ENCODE data around the gene RENBP. TPM values are rescaled to one million over a fixed set of nuclear protein-coding genes. Genes with fewer than 3 reads are reported as not detected.

The RENBP gene
- total RNA-seq, 1 experiment from 2014 or later = 7.1 TPM

DNA sequence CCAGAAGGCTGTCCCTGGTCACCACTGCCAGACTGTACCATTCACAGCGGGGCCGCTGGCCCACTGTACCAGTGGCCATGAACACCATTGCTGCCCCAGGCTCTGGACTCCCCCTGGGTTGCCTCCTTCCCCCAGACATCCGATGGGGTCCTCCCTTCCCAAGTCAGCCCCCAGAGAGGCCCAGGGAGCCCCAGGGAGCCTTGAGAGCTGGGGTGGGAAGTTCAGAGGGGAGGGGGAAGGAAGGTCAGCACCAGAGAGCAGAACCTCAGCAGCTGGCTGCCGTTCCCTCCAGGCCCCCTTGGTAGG lies 17.9 kb downstream of the RENBP start:
- H3K27ac Mint-ChIP-seq = no peak overlapping the region; a peak in 1 of 7 replicates
- TF ChIP-seq, protein P1, sequence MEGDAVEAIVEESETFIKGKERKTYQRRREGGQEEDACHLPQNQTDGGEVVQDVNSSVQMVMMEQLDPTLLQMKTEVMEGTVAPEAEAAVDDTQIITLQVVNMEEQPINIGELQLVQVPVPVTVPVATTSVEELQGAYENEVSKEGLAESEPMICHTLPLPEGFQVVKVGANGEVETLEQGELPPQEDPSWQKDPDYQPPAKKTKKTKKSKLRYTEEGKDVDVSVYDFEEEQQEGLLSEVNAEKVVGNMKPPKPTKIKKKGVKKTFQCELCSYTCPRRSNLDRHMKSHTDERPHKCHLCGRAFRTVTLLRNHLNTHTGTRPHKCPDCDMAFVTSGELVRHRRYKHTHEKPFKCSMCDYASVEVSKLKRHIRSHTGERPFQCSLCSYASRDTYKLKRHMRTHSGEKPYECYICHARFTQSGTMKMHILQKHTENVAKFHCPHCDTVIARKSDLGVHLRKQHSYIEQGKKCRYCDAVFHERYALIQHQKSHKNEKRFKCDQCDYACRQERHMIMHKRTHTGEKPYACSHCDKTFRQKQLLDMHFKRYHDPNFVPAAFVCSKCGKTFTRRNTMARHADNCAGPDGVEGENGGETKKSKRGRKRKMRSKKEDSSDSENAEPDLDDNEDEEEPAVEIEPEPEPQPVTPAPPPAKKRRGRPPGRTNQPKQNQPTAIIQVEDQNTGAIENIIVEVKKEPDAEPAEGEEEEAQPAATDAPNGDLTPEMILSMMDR (conservative IDR thresholded peaks at IDR 0.05) = no peak

More for the DNA sequence above, 17.9 kb downstream of the RENBP start:
- Mint-ChIP-seq H3K36me3 (ENCODE audit: insufficient read depth in 1 of 3, low read depth in 3 of 3) (peaks cover 18 to 27% (median 18%) of the 10 kb centered on the region in 3 experiments), H3K27me3 (ENCODE audit: low read depth) (no peaks in the 10 kb centered on the region; the same call in none of the 2 replicates), H3K9me3 (peaks cover 53 to 69% of the 10 kb centered on the region in 2 experiments), H3K4me3 (peak overlapping the region; percentile 71 to 83), H3K4me1 (peaks cover 13 to 34% of the 10 kb centered on the region in 2 experiments)
- no peak overlapping the region for H3K27ac ChIP-seq (ENCODE audit: insufficient read length, low read depth, low read length)
- WGBS (ENCODE audit: extremely low coverage, insufficient read length, low lambda C conversion rate) = no CpG with 5 or more reads among the region's 4 CpGs
- H2BK12ac ChIP-seq (ENCODE audit: insufficient read length, low read depth, low read length) = no peak overlapping the region
- no peak overlapping the region for H2BK120ac ChIP-seq (ENCODE audit: low read depth, low read length, poor library complexity, severe bottlenecking)
- no peak overlapping the region for H3K4ac ChIP-seq (ENCODE audit: low read depth, low read length)
- no peak overlapping the region for H3K9ac ChIP-seq (ENCODE audit: extremely low read depth, insufficient read length, low read length)
- H3T11ph ChIP-seq (ENCODE audit: low read length) = no peak overlapping the region
- peak overlapping the region; percentile 25 for H3K4me2 ChIP-seq (ENCODE audit: insufficient read depth, insufficient read length, low read length)
- no peak overlapping the region for H2BK5ac ChIP-seq (ENCODE audit: insufficient read length, low read length)
- peaks cover 10% of the 10 kb centered on the region for H3K9me3 ChIP-seq (ENCODE audit: control insufficient read depth, low read depth, low read length)
- H4K91ac ChIP-seq (ENCODE audit: insufficient read length, low read depth, low read length) = no peak overlapping the region
- H3K14ac ChIP-seq (ENCODE audit: insufficient read depth, low read length) = no peak overlapping the region; the same call in 1 of the 2 replicates
- no peaks in the 10 kb centered on the region for H3K4me1 ChIP-seq (ENCODE audit: insufficient read depth, low read length)
- no peak overlapping the region for H3K18ac ChIP-seq (ENCODE audit: insufficient read length, low read depth, low read length)
- no peaks in the 10 kb centered on the region for H3K79me2 ChIP-seq (ENCODE audit: insufficient read depth, low read length)
- H2AFZ ChIP-seq (ENCODE audit: low read length) = no peak overlapping the region
- no peaks in the 10 kb centered on the region for H4K20me1 ChIP-seq (ENCODE audit: control insufficient read depth, insufficient read depth, insufficient read length)
- H4K5ac ChIP-seq (ENCODE audit: insufficient read length, low read depth, low read length) = no peak overlapping the region
- H3K23me2 ChIP-seq (ENCODE audit: insufficient read length, low read depth, low read length, poor library complexity, severe bottlenecking) = peaks cover 22% of the 10 kb centered on the region
- H3K27me3 ChIP-seq (ENCODE audit: insufficient read depth, low read length) = no peaks in the 10 kb centered on the region
- no peak overlapping the region for H3K56ac ChIP-seq (ENCODE audit: insufficient read length, low read depth, low read length)
- no peak overlapping the region for H2AK5ac ChIP-seq (ENCODE audit: insufficient read length, low read length)
- no peak overlapping the region for H2BK15ac ChIP-seq (ENCODE audit: low read depth, low read length)
- H4K8ac ChIP-seq (replicated peaks; ENCODE audit: insufficient read length, low read depth, low read length) = no peak overlapping the region
- H3K23ac ChIP-seq (ENCODE audit: insufficient read length, low read depth, low read length) = no peak overlapping the region
- H2BK20ac ChIP-seq (ENCODE audit: low read depth, low read length, poor library complexity, severe bottlenecking) = no peak overlapping the region
- no peak for DNase-seq
- H3K79me1 ChIP-seq (ENCODE audit: insufficient read depth, low read depth, low read length, poor library complexity, severe bottlenecking) = no peaks in the 10 kb centered on the region
